Transverse colon (tissue), 4 donors: ENCODE data around the gene SGSM1. TPM values are rescaled to one million over a fixed set of nuclear protein-coding genes. Genes with fewer than 3 reads are reported as not detected.

Source experiments
- DNase-seq: peaks from one replicate; pipeline ENCODE4 v3.0.0-alpha.2; 2019
- H3K27ac ChIP-seq, 4 donors: fragments of 200-600 bp; sonication (generic); 2 replicates each; pipeline ENCODE4 v1.5.1; 2016 to 2018; ENCODE audit warnings: inconsistent platforms in 4 of 4
- H3K27me3 ChIP-seq: fragments of 200-600 bp; sonication (generic); 2 replicates; pipeline ENCODE4 v1.5.1; 2017; ENCODE audit warnings: inconsistent platforms
- H3K36me3 ChIP-seq, 4 donors: fragments of 200-600 bp; sonication (generic); 2 replicates each; pipeline ENCODE4 v1.5.1; 2017 to 2019; ENCODE audit warnings: inconsistent platforms in 4 of 4
- H3K4me1 ChIP-seq, 4 donors: fragments of 200-600 bp; sonication (generic); 2 replicates each; pipeline ENCODE4 v1.5.1; 2017 to 2020; ENCODE audit warnings: inconsistent platforms in 4 of 4
- H3K4me3 ChIP-seq, 4 donors: fragments of 200-600 bp; sonication (generic); 1 replicate in 1 of 4; 2 replicates in 3 of 4; pipeline versions ENCODE4 v1.5.1 to v1.6.1; 2017 to 2019; ENCODE audit warnings: inconsistent platforms in 4 of 4
- H3K9me3 ChIP-seq, 2 donors: fragments of 200-600 bp; sonication (generic); 2 replicates each; pipeline ENCODE4 v1.5.1; 2017 to 2019; ENCODE audit warnings: inconsistent platforms in 2 of 2
- EP300 ChIP-seq: sonication (generic); formaldehyde crosslinking; IDR thresholded peaks from one replicate; pipeline ENCODE4 v1.6.1; 2017; ENCODE audit warnings: antibody characterized with exemption, low read depth
- POLR2A ChIP-seq: fragments of 450-650 bp; IDR thresholded peaks from one replicate; pipeline ENCODE4 v1.6.1; 2016; ENCODE audit warnings: antibody characterized with exemption, mild to moderate bottlenecking, moderate library complexity
- POLR2AphosphoS5 ChIP-seq, 3 donors: sonication (generic); formaldehyde crosslinking; IDR thresholded peaks; one replicate each; pipeline ENCODE4 v1.6.1; 2016; ENCODE audit warnings: antibody characterized with exemption in 3 of 3
- WGBS, 2 donors: methylation state at CpG; one replicate each; pipeline ENCODE4 v1.1.5; 2018; ENCODE audit warnings: low coverage in 1 of 2; 5-methylcytosine and 5-hydroxymethylcytosine counted together
- in situ Hi-C, 4 donors: fragments of 200-750 bp; cut with MboI; loops; one replicate each; pipeline versions ENCODE4 v1.15.0 to v1.15.1; 2017; ENCODE audit warnings: low sequenced_read_pairs in 3 of 4, low pct_ligation_motif_present in 1 of 4, low pct_unique_long_range_greater_than_20kb in 1 of 4
- intact Hi-C: fragments of 100-400 bp; cut with DNase I; formaldehyde crosslinking; loops from one replicate; pipeline ENCODE4 v1.15.1; 2023; ENCODE audit warnings: low total_unique reads
- total RNA-seq, 4 donors: library from RNA; depleted of rRNA; stranded (reverse); fragments of >200 nt; gene quantifications; one replicate each; pipeline ENCODE4 v1.1.0, GENCODE V29; 2016
- TF ChIP-seq, protein P1 (sequence below), 5 experiments: fragments of 200-600 bp in 3 of 5; fragments of 450-650 bp in 2 of 5; sonication (generic) in 3 of 5; IDR thresholded peaks; 1 replicate in 2 of 5; 2 replicates in 3 of 5; pipeline ENCODE4 v1.5.1; 2016 to 2017; ENCODE audit warnings: antibody characterized with exemption in 5 of 5, inconsistent platforms in 3 of 5, mild to moderate bottlenecking in 2 of 5, moderate library complexity in 1 of 5

The SGSM1 gene
- total RNA-seq, 4 donors from 2014 or later: 2.5 to 6.2 (median 3.7) TPM

DNA sequence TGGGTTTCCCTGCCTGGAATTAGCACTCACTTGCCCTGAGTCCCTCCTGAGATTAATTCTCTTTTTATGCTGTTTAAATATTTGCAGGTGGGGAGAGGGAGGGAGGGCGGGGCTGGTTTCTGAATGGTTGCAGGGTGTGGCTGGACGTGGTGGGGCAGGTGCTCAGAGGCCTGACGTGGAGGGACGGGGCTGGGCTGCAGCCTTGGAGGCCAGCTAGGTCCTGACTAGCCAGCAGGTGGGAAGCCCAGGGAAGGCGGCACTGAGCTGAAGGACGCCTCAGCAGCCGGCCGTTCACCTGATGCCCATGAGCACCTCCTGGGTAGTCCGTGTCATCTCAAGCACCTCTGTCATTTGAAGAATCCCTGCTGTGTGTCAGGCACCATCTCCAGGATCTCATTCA, 21.3 kb downstream of the SGSM1 start:
- Histone ChIP-seq H3K4me3 (no peak overlapping the region), H3K9me3 (no peaks in the 10 kb centered on the region), H3K27me3 (no peaks in the 10 kb centered on the region), H3K4me1 (peaks cover 0 to 12% (median 6%) of the 10 kb centered on the region in 4 donors), H3K36me3 (no peaks in the 10 kb centered on the region), H3K27ac (peak overlapping the region in 3 of 4 donors; percentile 30 to 74 (median 35))
- intact Hi-C loops: no loop called here
- WGBS, 2 donors: 45% methylated on average over 9 of the region's 9 CpGs; no CpG with 5 or more reads in 1 of the 2 donors
- DNase-seq: peak; percentile 79
- TF ChIP-seq POLR2AphosphoS5 (IDR thresholded peaks at IDR 0.05) (peak in 2 of 3 donors; percentile 9 to 34), POLR2A (no peak)
- TF ChIP-seq, protein P1, sequence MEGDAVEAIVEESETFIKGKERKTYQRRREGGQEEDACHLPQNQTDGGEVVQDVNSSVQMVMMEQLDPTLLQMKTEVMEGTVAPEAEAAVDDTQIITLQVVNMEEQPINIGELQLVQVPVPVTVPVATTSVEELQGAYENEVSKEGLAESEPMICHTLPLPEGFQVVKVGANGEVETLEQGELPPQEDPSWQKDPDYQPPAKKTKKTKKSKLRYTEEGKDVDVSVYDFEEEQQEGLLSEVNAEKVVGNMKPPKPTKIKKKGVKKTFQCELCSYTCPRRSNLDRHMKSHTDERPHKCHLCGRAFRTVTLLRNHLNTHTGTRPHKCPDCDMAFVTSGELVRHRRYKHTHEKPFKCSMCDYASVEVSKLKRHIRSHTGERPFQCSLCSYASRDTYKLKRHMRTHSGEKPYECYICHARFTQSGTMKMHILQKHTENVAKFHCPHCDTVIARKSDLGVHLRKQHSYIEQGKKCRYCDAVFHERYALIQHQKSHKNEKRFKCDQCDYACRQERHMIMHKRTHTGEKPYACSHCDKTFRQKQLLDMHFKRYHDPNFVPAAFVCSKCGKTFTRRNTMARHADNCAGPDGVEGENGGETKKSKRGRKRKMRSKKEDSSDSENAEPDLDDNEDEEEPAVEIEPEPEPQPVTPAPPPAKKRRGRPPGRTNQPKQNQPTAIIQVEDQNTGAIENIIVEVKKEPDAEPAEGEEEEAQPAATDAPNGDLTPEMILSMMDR (IDR thresholded peaks at IDR 0.05): peak in 1 of 5 experiments; percentile 20
- in situ Hi-C loops: no loop called here

DNA sequence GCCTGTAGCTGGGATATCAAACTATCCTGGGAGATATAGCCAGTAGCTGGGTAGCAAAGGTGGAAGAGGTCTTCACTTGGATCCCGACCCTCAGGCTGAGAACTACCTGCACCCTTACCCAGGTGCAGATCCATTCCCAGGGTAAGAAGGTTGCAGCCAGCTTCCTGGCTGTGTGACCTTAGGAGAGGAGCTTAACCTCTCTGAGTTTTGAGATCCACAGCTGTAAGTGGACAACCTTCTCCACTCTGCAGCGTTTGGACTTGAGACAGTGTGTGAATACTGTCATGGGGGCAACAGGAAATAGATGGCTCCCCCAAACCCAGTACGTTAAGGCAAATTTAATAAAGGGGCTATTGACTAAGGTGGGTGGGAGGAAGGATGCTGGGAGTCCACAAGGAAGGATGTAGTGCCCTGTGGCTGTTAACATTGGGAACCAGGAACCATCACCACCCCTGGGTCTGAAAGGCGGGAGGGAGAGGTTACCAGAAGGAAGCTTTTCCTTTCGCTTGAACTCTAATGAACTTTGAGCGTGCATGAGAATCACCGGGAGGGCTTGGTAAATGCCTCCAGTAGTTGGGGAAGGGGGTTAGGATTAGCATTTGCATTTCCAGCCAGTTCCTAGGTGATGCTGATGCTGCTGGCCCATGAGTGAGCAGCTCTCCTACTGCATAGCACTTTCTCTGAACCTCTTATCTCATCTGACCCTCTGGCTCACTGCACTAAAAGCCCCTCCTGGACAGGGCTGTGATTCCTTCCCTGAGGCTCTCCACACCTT, 24.4 kb downstream of the SGSM1 start:
- in situ Hi-C loops: no loop called here
- Histone ChIP-seq H3K27me3 (no peaks in the 10 kb centered on the region), H3K27ac (no peak overlapping the region), H3K9me3 (no peaks in the 10 kb centered on the region), H3K36me3 (no peaks in the 10 kb centered on the region), H3K4me1 (peaks cover 0 to 9% (median 5%) of the 10 kb centered on the region in 4 donors), H3K4me3 (no peak overlapping the region)
- TF ChIP-seq POLR2A: no peak
- no peak for TF ChIP-seq POLR2AphosphoS5 (IDR thresholded peaks at IDR 0.05)
- no peak for TF ChIP-seq EP300
- TF ChIP-seq, protein P1 (IDR thresholded peaks at IDR 0.05): no peak
- DNase-seq: no peak
- intact Hi-C loops: no loop called here
- WGBS, 2 donors: 70% methylated on average over 7 of the region's 7 CpGs; no CpG with 5 or more reads in 1 of the 2 donors

DNA sequence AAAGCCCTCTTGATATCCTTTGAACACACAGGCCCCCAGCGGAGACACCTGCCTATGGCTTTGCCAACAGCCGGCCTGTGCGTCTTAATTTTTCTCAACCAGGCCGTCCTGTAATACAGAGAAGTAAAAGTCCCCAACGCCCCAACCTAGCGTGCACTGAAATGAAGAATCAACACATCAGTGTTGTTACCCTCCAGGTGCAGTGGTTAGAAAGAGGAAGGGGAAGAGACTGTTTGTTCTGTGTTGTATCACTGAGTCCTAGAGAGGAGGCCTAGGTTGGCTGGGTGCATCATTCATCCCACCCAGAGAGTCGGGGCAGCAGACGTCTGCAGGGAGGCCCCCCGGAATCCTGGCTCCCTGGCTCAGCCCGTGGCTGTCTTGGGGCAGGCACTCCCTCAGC, 25.7 kb downstream of the SGSM1 start:
- in situ Hi-C loops (no loop called here), intact Hi-C loops (no loop called here)
- TF ChIP-seq POLR2AphosphoS5 (IDR thresholded peaks at IDR 0.05) (no peak), POLR2A (no peak), EP300 (no peak)
- TF ChIP-seq, protein P1 (IDR thresholded peaks at IDR 0.05): no peak
- Histone ChIP-seq H3K27ac (no peak overlapping the region), H3K36me3 (no peaks in the 10 kb centered on the region), H3K27me3 (no peaks in the 10 kb centered on the region), H3K4me3 (no peak overlapping the region), H3K4me1 (peaks cover 0 to 9% (median 5%) of the 10 kb centered on the region in 4 donors), H3K9me3 (no peaks in the 10 kb centered on the region)
- 80 to 83% methylated on average over 2 to 10 of the region's 10 CpGs for WGBS, 2 donors
- DNase-seq: no peak

DNA sequence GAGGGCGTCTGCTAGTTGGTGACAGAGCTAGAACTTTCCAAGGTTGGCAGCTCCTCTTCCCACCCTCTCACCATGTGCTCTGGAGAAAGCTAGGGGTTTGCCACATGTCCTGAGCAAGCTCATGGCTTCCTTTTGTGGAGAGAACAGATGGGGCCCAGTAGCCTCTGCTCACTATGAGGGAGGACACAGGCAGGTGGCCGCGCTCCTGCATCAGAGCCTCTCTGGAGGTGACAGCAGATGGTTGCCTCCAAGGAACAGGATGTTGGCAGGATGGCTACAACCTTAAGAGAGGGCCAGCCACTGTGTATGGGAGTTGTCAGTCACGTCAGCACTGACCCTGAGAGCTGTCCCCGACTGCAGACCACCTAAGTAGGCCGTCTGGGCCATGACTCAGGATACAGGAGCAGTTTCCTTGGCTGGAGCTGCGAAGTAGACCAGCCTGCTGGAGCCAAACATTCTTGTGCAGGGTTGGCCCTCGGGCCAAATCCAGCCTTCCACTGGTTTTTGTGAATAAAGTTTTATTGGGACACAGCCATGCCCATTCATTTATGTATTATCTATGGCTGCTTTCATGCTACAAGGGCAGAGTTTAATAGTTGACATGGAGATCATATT, 28.0 kb downstream of the SGSM1 start:
- Histone ChIP-seq H3K9me3 (no peaks in the 10 kb centered on the region), H3K27me3 (no peaks in the 10 kb centered on the region), H3K36me3 (no peaks in the 10 kb centered on the region), H3K4me3 (no peak overlapping the region), H3K4me1 (no peaks in the 10 kb centered on the region), H3K27ac (no peak overlapping the region)
- DNase-seq: no peak
- intact Hi-C loops: no loop called here
- 80 to 100% methylated on average over 1 to 6 of the region's 8 CpGs for WGBS, 2 donors
- TF ChIP-seq EP300 (no peak), POLR2AphosphoS5 (IDR thresholded peaks at IDR 0.05) (no peak), POLR2A (no peak)
- TF ChIP-seq, protein P1 (IDR thresholded peaks at IDR 0.05): no peak
- in situ Hi-C loops: no loop called here
